H7 (cell line): ENCODE results near the gene MAGI1. TPM values are rescaled to one million over a fixed set of nuclear protein-coding genes. Genes with fewer than 3 reads are reported as not detected.

ENCODE experiments used
- DNase-seq: peaks from one replicate; pipeline ENCODE4 v3.0.0; 2012
- H3K27me3 ChIP-seq: 2 replicates; pipeline ENCODE4 v1.6.0; 2011; ENCODE audit warnings: mild to moderate bottlenecking, low read length; ENCODE audit not compliant: control insufficient read depth, insufficient read depth
- H3K36me3 ChIP-seq: replicated peaks from 2 replicates; pipeline ENCODE4 v1.5.1; 2011; ENCODE audit warnings: low read length; ENCODE audit not compliant: control insufficient read depth, insufficient read depth
- H3K4me3 ChIP-seq: 2 replicates; pipeline ENCODE4 v1.5.1; 2011; ENCODE audit warnings: low read depth, mild to moderate bottlenecking, control low read depth, low read length, moderate library complexity; ENCODE audit not compliant: insufficient read depth
- total RNA-seq: library from RNA; depleted of rRNA; stranded (reverse); fragments of >200 nt; shearing (Covaris generic); gene quantifications from 2 replicates; pipeline ENCODE4 v1.2.3, GENCODE V29; 2014

Gene MAGI1
- total RNA-seq, 1 experiment from 2014 or later = 26.4 TPM

DNA sequence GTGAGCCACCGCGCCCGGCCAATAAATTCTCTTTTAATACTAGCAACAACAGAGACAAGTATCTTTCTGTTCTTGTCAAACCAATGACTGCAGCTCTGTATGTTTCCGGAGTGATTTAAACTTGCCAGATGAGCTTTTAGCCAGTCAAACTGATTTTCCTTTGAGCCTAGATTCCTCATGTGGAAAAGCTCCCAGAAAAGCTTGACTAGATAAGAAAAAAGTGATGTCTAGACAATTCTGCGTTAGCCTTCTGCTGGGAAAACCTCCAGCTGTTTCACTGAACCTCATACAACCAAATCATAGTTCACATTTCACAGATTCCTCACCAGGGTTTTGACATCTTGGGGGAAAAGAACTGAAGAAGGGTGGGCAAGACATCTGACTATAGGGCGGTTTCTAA, 78.6 kb downstream of the MAGI1 start:
- H3K4me3 ChIP-seq = no peak overlapping the region
- H3K27me3 ChIP-seq = no peaks in the 10 kb centered on the region
- H3K36me3 ChIP-seq = no peaks in the 10 kb centered on the region
- DNase-seq = no peak

DNA sequence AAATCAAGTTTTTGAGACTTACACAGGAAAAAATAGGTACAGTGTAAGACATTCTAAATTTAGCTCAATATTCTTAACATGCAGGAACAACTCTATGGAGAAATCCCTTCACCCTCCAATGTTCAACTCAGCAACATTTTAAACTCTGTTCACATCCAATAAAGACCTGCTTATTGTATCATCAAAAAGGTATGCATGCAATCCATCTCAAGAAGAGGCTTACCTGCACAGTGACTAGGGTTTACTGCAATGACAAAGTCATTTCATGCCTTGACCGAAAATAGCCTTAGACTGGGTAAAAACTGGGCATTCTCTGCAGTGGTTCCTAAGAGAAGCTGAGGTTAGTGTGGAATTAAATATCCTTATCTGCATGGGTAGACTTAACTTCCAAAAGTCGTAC, 80.5 kb downstream of the MAGI1 start:
- Histone ChIP-seq H3K4me3 (no peak overlapping the region), H3K36me3 (no peaks in the 10 kb centered on the region), H3K27me3 (no peaks in the 10 kb centered on the region)
- DNase-seq = no peak

DNA sequence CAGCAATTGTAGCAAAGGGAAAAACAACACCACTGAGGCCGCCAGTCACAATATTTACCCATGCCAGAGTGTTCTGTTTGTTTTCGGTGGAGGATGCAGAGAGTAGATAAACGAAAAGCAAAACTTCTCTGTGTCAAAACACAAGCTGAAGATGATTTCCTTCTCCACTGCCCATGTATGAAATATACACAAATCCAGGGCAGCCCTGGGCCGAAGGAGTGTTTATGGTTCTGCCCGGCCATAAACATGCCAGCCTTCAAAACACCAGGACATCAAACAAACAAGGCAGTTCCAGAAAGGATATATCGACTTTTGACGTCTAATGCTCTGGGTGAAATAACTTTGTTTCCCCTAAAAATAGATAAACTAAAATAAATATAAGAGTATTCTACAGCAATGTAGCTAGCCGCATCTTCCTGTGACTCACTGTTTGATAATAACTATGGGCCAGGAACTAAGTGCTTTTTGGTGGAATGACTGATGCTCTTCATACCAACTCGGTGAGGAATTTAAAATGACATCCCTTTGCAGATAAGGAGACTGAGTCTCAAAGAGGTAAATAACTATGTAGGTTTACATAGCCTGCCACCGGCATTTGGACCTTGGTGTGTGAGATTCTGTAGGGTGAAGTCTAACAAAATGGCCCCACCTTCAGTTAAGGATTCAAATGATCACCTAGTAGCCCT, 82.8 kb downstream of the MAGI1 start:
- H3K27me3 ChIP-seq = no peaks in the 10 kb centered on the region
- no peak for DNase-seq
- H3K36me3 ChIP-seq = no peaks in the 10 kb centered on the region
- no peak overlapping the region for H3K4me3 ChIP-seq

DNA sequence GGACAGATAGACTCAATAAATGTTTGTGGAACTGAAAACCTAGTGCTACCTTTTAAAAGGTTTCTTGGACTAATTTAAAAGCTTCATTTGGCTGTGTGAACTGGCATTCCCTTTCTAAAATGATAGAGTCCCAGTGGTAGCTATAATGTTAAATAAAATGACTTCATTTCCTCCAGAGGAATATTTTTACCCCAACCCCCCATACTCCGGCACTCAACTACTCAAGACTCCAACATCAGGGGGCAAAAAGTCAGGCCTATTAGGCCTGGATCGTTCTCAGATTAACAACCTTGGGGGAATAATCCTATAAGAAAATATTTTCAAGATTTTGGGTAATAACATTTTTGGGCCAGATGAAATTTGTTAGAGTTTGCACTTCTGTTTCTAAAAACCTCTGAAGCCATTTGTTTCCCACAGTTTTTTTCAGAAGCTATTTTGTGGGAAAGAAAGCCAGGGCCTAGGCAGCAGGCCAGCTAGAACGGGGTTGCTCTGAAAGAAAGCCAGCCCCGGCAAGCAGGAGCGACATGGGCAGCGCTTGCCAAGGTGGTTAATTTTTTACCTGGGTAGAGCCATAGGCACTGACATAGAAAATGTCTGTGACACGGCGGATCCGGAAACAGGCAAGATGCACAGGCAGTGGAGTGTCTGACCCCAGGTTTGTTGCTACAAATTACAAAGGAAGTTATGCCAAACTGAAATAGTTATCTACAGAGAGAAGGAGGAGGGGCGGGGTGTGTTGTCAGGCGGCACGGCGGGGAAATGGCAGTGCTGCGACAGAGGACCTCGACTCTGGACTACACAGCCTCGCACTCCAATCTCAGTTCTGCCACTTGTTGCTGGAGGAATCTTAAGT, 84.6 kb downstream of the MAGI1 start:
- H3K27me3 ChIP-seq = no peaks in the 10 kb centered on the region
- no peak overlapping the region for H3K4me3 ChIP-seq
- no peak for DNase-seq
- H3K36me3 ChIP-seq = no peaks in the 10 kb centered on the region

DNA sequence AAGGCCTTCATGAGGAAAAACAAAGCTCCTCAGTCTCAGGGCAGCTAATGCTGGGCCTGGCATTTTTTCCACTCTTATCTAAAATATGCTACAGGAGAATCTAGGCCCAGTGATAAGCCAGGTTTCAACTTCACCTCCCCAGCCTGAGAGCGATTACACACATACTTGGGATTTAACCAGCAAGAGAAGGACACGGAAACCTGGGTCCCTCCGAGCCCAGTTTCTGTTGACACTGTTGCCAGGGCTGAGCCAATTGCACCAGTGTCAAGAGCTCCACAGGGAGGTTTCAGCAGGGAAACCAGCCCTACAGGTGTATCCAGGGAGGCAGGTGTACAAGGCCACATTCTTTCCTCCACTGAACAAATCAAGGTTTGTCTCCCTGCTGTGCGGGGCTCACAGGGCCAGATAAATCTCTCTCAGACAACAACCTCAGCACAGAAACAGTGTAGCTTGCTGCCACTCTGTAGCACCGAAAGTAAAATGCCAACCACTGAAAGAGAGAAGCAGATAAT, 85.4 kb downstream of the MAGI1 start:
- peak; percentile 73 for DNase-seq
- no peaks in the 10 kb centered on the region for H3K27me3 ChIP-seq
- H3K36me3 ChIP-seq = no peaks in the 10 kb centered on the region
- no peak overlapping the region for H3K4me3 ChIP-seq

DNA sequence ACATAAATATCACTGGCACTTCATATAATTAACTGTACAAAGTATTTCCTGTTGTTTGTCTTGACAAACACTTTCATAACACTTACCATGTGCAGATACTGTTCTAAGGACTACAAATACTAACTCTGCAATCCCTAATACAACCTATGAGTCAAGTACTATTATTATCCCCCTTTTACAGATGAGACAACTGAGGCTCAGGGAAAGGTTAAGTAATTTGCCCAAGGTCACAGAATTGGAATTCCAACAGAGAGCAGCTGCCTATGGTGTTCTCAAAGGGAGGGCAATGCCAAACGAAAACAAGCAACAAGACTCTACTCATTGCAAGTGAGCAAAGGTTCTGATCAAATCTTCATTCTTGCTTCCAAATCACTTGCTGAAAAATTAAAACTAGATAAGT, 85.9 kb downstream of the MAGI1 start:
- Histone ChIP-seq H3K4me3 (no peak overlapping the region), H3K27me3 (no peaks in the 10 kb centered on the region), H3K36me3 (no peaks in the 10 kb centered on the region)
- no peak for DNase-seq

DNA sequence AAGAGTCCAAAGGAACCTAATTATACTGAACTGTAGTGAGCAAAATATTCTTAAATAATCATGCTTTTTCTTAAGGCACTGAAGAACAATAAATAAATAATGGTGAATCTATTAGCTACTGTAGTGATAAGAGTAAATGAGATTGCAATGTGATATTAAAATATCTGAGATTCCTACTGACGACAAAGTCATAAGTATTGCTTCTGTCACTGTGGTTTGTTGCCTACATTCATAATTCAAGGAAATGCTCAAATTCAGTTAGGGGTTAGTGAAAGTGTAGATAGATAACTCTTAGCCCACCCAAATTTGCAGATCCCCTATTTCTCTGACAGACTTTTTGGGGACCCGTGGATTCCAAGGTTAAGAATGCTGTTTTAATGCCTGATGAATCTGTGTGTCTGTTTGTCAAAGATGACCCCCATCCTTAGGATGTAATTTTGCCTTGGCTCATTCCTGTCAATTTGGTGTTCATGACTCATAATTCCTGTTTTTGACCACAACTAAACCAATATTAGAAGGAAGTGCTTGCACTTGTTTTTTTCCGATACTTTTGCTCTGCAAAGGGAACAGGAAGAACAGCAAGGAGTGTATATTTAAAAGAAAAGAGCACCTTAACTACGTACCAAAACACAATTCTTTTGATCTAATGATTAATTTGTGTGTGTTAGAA, 86.7 kb downstream of the MAGI1 start:
- no peaks in the 10 kb centered on the region for H3K36me3 ChIP-seq
- no peak overlapping the region for H3K4me3 ChIP-seq
- no peaks in the 10 kb centered on the region for H3K27me3 ChIP-seq
- no peak for DNase-seq

DNA sequence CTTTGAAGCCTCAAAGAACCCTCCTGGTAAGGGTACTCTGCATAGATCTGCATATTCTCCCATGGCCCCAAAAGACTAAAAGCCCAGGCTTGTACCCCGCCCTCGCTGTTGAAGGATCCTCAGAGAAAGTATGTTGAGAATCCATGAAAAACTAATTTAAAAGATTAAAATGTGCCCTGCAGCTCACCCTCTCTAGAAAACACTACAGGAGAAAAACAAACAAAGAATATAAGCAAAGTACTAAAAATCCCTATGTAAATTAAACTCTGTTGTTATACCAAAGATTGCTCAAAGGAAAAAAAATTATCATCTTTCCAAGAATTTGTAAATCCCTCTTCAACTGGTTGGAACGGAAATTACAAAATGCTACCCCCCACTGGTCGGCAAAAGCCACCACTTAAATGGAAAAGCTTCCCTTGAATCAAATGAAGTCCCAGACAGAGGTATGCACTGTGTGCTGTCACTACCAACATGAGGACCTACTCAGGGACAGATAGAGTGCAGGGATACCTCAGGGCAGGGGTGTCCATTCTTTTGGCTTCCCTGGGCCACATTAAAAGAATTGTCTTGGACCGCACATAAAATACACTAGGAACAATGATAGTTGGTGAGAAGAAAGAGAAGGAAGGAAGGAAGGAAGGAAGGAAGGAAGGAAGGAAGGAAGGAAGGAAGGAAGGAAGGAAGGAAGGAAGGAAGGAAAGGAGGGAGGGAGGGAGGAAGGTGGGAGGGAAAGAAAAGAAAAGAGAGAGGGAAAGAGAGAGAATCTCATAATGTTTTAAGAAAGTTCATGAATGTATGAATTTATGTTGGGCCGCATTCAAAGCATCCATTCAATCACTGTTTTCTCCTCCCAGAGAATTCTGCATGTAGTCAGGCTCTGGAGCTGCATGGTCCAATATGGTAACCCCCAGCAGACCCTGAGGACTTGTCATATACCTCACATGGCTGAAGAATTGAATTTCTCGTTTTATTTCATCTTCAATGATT, 88.1 kb downstream of the MAGI1 start:
- Histone ChIP-seq H3K4me3 (no peak overlapping the region), H3K36me3 (no peaks in the 10 kb centered on the region), H3K27me3 (no peaks in the 10 kb centered on the region)
- DNase-seq = peak; percentile 62

DNA sequence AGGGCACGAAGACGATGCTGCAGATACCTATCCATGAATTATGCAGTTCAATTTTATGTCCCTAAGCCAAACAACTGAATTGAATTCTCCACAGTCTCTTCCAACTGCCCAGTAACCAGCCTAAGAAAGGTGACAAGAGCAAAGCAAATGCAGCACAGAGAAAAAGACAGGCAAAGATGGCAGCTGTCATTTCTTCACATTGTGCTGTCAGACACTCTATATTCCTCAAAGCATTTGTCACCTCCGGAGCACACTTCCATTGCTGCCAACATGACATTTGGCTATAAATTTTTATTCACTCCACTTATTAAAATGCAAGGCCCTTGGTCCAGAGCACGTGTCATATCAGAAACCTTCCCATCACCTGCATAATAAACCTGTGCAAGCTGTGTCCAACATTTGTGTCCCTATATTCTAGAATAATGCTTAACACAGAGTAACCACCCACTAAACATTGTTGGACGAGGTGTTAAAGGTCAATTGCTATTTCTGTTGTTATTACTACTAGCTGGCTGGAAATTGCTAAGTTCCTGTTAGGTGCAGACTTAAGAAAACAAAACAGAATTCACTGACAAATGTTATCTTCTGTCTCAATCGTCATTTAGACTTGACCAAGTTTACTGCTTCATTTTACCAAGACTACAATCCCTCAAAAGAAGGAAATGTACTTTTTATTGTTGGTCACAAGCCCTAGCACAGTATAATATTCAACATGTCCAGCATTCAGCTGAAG, 89.7 kb downstream of the MAGI1 start:
- no peaks in the 10 kb centered on the region for H3K27me3 ChIP-seq
- no peaks in the 10 kb centered on the region for H3K36me3 ChIP-seq
- no peak for DNase-seq
- H3K4me3 ChIP-seq = no peak overlapping the region

DNA sequence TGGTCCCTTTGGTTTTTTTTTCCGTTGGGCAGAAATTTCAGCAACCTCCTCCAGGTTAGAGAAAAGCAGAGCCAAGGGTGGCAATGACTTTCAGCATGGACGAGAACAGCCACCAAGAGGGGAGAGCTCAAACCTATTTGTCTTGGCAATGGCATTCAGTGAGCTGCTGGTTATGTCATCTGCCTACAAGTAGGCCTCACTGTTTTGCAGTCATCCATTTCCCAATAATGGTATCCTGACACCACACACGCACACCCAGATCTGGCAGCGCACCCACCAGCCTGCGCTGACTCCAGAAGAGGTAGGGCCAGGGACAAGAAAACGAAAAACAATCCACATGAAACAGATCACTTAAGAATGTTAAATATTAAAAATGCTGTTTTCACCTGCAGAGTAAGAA, 92.3 kb downstream of the MAGI1 start:
- no peaks in the 10 kb centered on the region for H3K36me3 ChIP-seq
- no peak overlapping the region for H3K4me3 ChIP-seq
- no peaks in the 10 kb centered on the region for H3K27me3 ChIP-seq
- DNase-seq = no peak

DNA sequence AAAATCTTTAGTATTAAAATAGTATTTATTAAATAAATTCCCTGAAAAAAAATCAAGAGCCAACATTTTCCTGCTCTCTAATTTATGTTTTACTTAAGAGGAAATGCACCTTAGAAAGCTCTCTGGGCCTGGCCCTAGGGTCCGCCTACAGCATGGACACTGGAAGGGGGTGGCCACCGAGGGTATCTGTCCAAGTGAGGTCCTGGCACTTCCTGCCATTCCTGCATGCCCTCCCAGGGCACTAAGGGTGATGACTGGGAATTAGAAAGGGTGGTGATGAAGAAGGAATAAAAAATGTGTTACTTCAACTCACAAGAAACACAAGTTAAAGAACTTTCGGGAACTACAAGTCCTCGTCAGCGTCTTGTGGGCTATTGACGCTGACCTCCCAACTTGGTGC, 92.8 kb downstream of the MAGI1 start:
- H3K4me3 ChIP-seq = no peak overlapping the region

DNA sequence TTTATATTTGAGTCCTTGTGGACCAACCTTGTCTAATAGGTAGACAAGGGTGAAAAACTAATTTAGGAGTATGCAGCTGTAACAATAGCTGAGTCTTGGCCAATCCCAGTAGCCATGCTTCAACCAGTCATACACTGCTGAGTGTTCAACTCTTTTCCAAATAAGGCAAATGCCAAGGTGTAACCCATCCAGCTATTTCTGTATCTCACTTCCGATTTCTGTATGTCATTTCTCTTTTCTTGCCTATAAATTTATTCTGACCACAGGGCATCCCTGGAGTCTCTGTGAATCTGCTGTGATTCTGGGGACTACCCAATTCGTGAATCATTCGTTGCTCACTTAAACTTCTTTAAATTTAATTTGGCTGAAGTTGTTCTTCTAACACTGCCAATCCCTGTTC, 93.2 kb downstream of the MAGI1 start:
- Histone ChIP-seq H3K36me3 (no peaks in the 10 kb centered on the region), H3K4me3 (no peak overlapping the region), H3K27me3 (no peaks in the 10 kb centered on the region)
- DNase-seq = no peak

More for the DNA sequence above, 92.8 kb downstream of the MAGI1 start:
- no peak for DNase-seq
- Histone ChIP-seq H3K36me3 (no peaks in the 10 kb centered on the region), H3K27me3 (no peaks in the 10 kb centered on the region)

DNA sequence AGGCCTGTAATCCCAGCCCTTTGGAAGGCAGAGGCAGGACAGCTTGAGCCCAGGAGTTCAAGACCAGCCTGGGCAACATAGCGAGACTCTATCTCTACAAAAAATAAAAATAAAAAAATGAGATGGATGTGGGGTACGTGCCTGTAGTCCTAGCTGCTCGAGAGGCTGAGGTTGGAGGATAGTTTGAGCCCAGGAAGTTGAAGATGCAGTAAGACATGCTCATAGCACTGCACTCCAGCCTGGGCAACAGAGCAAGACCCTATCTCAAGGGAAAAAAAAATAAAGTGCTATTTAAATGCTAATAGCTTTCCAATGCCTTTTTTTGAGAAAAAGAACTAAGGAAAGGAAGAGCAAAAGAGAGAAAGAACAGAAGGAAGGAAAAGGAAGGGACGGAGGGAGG, 94.5 kb downstream of the MAGI1 start:
- H3K36me3 ChIP-seq = no peaks in the 10 kb centered on the region
- no peak overlapping the region for H3K4me3 ChIP-seq
- no peaks in the 10 kb centered on the region for H3K27me3 ChIP-seq
- DNase-seq = no peak
